Astrocyte (in vitro differentiated cells and primary cell): ENCODE data around the gene LRRC7. TPM values are rescaled to one million over a fixed set of nuclear protein-coding genes. Genes with fewer than 3 reads are reported as not detected.
"Not testable (repeated sequence)": the region's sequence is repeated elsewhere in the genome, so short reads cannot be mapped to it uniquely, and the experiment has no call there.

Experiments
- DNase-seq: peaks from one replicate; pipeline ENCODE4 v3.0.0-alpha.2; 2010; ENCODE audit warnings: low read depth
- FAIRE-seq: peaks from 2 replicates; lab custom pipeline; 2011; peaks lifted over from hg19 to GRCh38; lab: Jason Lieb, UNC
- H2AFZ ChIP-seq: 2 replicates; pipeline ENCODE4 v1.6.0; 2012; ENCODE audit warnings: low read depth, low read length, inconsistent platforms
- H3K27ac ChIP-seq: 2 replicates; pipeline ENCODE4 v1.5.1; 2011; ENCODE audit warnings: low read depth, low read length, inconsistent platforms
- H3K27me3 ChIP-seq: 2 replicates; pipeline ENCODE4 v1.6.0; 2011; ENCODE audit warnings: low read length, inconsistent platforms; ENCODE audit not compliant: insufficient read depth
- H3K36me3 ChIP-seq: 2 replicates; pipeline ENCODE4 v1.5.1; 2011; ENCODE audit warnings: low read length, inconsistent platforms; ENCODE audit not compliant: insufficient read depth
- H3K4me1 ChIP-seq: 2 replicates; pipeline ENCODE4 v1.5.1; 2011; ENCODE audit warnings: low read length, inconsistent platforms; ENCODE audit not compliant: insufficient read depth
- H3K4me2 ChIP-seq: 2 replicates; pipeline ENCODE4 v1.6.0; 2012; ENCODE audit warnings: low read length, inconsistent platforms
- H3K4me3 ChIP-seq: 2 replicates; pipeline ENCODE4 v1.5.1; 2011; ENCODE audit warnings: low read depth, mild to moderate bottlenecking, low read length, inconsistent platforms; ENCODE audit not compliant: insufficient read depth
- H3K79me2 ChIP-seq: 2 replicates; pipeline ENCODE4 v1.6.0; 2012; ENCODE audit warnings: mild to moderate bottlenecking, low read length, inconsistent platforms; ENCODE audit not compliant: insufficient read depth
- H3K9ac ChIP-seq: 2 replicates; pipeline ENCODE4 v1.6.0; 2012; ENCODE audit warnings: mild to moderate bottlenecking, low read length, inconsistent platforms
- H3K9me3 ChIP-seq: 2 replicates; pipeline ENCODE4 v1.5.1; 2012; ENCODE audit warnings: low read depth, mild to moderate bottlenecking, low read length, inconsistent platforms; ENCODE audit not compliant: insufficient read depth
- H4K20me1 ChIP-seq: 2 replicates; pipeline ENCODE4 v1.6.0; 2012; ENCODE audit warnings: low read length, inconsistent platforms; ENCODE audit not compliant: insufficient read depth
- H3K27ac Mint-ChIP-seq: one replicate; pipeline ENCODE4 v1.8.0; 2021; ENCODE audit warnings: mild to moderate bottlenecking, mixed read lengths; ENCODE audit not compliant: unreplicated experiment
- H3K27me3 Mint-ChIP-seq: one replicate; pipeline ENCODE4 v1.8.0; 2021; ENCODE audit warnings: low read depth, mixed read lengths; ENCODE audit not compliant: unreplicated experiment
- H3K36me3 Mint-ChIP-seq: one replicate; pipeline ENCODE4 v1.8.0; 2021; ENCODE audit warnings: low read depth, mixed read lengths; ENCODE audit not compliant: unreplicated experiment
- H3K4me1 Mint-ChIP-seq: one replicate; pipeline ENCODE4 v1.8.0; 2021; ENCODE audit warnings: low read depth, mixed read lengths; ENCODE audit not compliant: unreplicated experiment
- H3K4me3 Mint-ChIP-seq: one replicate; pipeline ENCODE4 v1.8.0; 2021; ENCODE audit warnings: mild to moderate bottlenecking, moderate library complexity, mixed read lengths; ENCODE audit not compliant: unreplicated experiment
- H3K9me3 Mint-ChIP-seq: one replicate; pipeline ENCODE4 v1.8.0; 2021; ENCODE audit warnings: mild to moderate bottlenecking, mixed read lengths; ENCODE audit not compliant: unreplicated experiment
- EZH2 ChIP-seq: IDR thresholded peaks from 2 replicates; pipeline ENCODE4 v1.6.1; 2012; ENCODE audit warnings: mild to moderate bottlenecking, low read length, inconsistent platforms; ENCODE audit not compliant: insufficient read depth
- total RNA-seq: library from RNA; stranded (reverse); gene quantifications from 2 replicates; pipeline ENCODE4 v1.2.1, GENCODE V29; 2021
- TF ChIP-seq, protein P1 (sequence below): IDR thresholded peaks from 2 replicates; pipeline ENCODE4 v1.5.1; 2011; ENCODE audit warnings: low read depth, mild to moderate bottlenecking, inconsistent platforms, low read length, moderate library complexity; ENCODE audit not compliant: insufficient read depth

The LRRC7 gene
- total RNA-seq, 1 donor from 2014 or later, result 0.27 TPM

DNA sequence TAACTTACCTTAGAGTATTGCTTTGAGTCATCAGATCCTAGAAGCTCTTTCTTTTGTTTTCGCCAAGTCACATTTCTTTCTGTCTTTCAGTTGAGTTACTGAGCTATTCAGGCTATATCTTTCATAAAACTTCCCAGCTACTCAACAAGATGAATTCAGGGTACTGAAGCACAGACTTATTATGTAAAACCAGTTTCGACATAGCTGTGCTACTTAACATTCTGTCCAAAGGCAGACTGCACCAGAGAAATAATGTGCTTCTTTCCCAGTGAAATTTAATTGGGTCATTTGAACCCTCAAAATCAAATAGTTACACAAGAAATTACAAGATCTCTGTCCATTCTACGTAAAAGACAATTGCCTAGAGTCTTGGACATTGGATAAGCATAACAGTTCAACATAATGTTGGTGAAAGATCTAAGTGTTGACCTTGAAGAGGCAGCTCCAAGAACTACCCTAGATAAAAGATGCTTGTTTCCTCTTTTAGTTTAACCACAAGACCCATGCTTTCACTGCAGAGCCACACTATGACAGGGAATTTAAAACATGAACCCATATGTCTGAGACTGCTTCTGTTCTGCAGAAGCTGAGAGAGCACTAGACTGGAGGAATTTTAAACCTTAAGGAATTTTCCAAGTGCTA lies 474.5 kb downstream of the LRRC7 start:
- no peaks in the 10 kb centered on the region for H3K79me2 ChIP-seq
- Mint-ChIP-seq H3K9me3 (peaks cover 4% of the 10 kb centered on the region), H3K36me3 (peaks cover 2% of the 10 kb centered on the region), H3K4me3 (no peak overlapping the region), H3K27me3 (no peaks in the 10 kb centered on the region), H3K27ac (peak overlapping the region; percentile 70), H3K4me1 (peaks cover 50% of the 10 kb centered on the region)
- no peak for TF ChIP-seq EZH2
- TF ChIP-seq, protein P1, sequence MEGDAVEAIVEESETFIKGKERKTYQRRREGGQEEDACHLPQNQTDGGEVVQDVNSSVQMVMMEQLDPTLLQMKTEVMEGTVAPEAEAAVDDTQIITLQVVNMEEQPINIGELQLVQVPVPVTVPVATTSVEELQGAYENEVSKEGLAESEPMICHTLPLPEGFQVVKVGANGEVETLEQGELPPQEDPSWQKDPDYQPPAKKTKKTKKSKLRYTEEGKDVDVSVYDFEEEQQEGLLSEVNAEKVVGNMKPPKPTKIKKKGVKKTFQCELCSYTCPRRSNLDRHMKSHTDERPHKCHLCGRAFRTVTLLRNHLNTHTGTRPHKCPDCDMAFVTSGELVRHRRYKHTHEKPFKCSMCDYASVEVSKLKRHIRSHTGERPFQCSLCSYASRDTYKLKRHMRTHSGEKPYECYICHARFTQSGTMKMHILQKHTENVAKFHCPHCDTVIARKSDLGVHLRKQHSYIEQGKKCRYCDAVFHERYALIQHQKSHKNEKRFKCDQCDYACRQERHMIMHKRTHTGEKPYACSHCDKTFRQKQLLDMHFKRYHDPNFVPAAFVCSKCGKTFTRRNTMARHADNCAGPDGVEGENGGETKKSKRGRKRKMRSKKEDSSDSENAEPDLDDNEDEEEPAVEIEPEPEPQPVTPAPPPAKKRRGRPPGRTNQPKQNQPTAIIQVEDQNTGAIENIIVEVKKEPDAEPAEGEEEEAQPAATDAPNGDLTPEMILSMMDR, result no peak
- no peaks in the 10 kb centered on the region for H3K36me3 ChIP-seq
- H2AFZ ChIP-seq, result no peak overlapping the region
- DNase-seq (peak; percentile 32), FAIRE-seq (no peak)
- H3K9ac ChIP-seq, result no peak overlapping the region
- no peaks in the 10 kb centered on the region for H4K20me1 ChIP-seq
- no peak overlapping the region for H3K4me3 ChIP-seq
- H3K4me1 ChIP-seq, result peaks cover 18% of the 10 kb centered on the region
- H3K27ac ChIP-seq, result no peak overlapping the region
- no peaks in the 10 kb centered on the region for H3K9me3 ChIP-seq
- no peaks in the 10 kb centered on the region for H3K27me3 ChIP-seq
- no peak overlapping the region for H3K4me2 ChIP-seq

DNA sequence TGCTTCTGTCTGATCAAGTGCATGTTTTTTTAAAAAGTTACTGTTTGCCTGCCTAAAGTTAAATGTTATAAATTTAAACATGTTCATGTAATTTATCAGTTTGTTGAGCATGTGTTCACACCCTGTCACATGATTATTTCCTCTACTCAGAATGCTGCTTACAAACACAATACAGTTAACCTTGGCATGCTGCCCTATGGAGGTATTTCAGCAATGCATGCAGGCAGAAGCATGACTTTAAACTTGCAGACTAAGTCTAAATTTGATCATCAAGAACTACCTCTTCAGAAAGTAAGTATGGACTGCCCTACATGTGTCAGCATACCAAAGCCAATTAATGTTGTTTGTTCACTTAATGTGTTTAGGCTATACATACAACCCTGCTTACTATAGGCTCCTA lies 476.1 kb downstream of the LRRC7 start:
- Mint-ChIP-seq H3K27me3 (no peaks in the 10 kb centered on the region), H3K36me3 (no peaks in the 10 kb centered on the region), H3K4me3 (no peak overlapping the region), H3K4me1 (peaks cover 45% of the 10 kb centered on the region), H3K27ac (no peak overlapping the region), H3K9me3 (no peaks in the 10 kb centered on the region)
- Histone ChIP-seq H3K27me3 (no peaks in the 10 kb centered on the region), H3K9ac (no peak overlapping the region), H3K79me2 (no peaks in the 10 kb centered on the region), H3K4me2 (peak overlapping the region; percentile 52), H3K4me3 (no peak overlapping the region), H4K20me1 (no peaks in the 10 kb centered on the region), H3K27ac (peak overlapping the region; percentile 10), H3K9me3 (no peaks in the 10 kb centered on the region), H3K36me3 (no peaks in the 10 kb centered on the region), H3K4me1 (peaks cover 18% of the 10 kb centered on the region), H2AFZ (no peak overlapping the region)
- DNase-seq (peak; percentile 82), FAIRE-seq (peak; percentile 77)
- no peak for TF ChIP-seq EZH2
- TF ChIP-seq, protein P1, result no peak

DNA sequence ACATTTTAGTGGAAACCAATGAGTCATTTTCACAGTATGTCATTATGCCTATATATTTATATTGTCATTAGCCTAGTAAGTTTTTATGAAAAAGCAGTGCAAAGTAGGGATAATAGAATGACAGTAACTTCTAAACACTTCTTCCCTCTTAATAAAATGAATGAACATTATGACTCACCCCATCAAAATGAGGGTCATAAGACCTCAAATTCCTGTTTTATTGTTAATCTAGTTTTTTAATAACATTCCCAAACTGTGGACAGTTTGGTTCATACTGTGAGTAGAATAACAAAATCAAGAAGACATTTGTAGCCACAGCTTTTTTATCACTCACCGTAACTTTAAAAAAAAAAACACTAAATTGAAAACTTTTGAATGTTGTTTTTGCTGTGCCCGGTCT lies 477.1 kb downstream of the LRRC7 start:
- Mint-ChIP-seq H3K4me1 (peaks cover 41% of the 10 kb centered on the region), H3K4me3 (no peak overlapping the region), H3K9me3 (no peaks in the 10 kb centered on the region), H3K27ac (peak overlapping the region; percentile 31), H3K36me3 (no peaks in the 10 kb centered on the region), H3K27me3 (no peaks in the 10 kb centered on the region)
- peak; percentile 26 for FAIRE-seq
- DNase-seq, result peak; percentile 82
- Histone ChIP-seq H3K9me3 (no peaks in the 10 kb centered on the region), H4K20me1 (no peaks in the 10 kb centered on the region), H2AFZ (no peak overlapping the region), H3K4me2 (peak overlapping the region; percentile 72), H3K4me3 (peak overlapping the region; percentile 26), H3K79me2 (no peaks in the 10 kb centered on the region), H3K27me3 (no peaks in the 10 kb centered on the region), H3K36me3 (no peaks in the 10 kb centered on the region), H3K9ac (peak overlapping the region; percentile 36), H3K4me1 (peaks cover 18% of the 10 kb centered on the region), H3K27ac (peak overlapping the region; percentile 46)
- TF ChIP-seq, protein P1, result no peak
- TF ChIP-seq EZH2, result no peak

DNA sequence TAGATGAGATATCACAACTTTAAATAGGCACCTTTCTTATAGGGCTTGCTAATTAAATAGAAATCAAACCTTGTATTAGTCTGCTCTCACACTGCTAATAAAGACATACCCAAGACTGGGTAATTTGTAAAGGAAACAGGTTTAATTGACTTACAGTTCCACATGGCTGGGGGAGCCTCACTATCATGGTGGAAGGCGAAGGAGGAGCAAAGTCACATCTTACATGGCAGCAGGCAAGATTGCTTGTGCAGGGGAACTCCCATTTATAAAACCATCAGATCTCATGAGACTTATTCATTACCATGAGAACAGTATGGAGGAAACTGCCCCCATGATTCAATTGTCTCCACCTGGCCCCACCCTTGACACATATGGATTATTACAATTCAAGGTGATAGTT lies 477.9 kb downstream of the LRRC7 start:
- peak overlapping the region; percentile 72 for H3K4me2 ChIP-seq
- not testable (repeated sequence) for H3K4me3 Mint-ChIP-seq

More for the DNA sequence above, 477.9 kb downstream of the LRRC7 start:
- peak; percentile 17 for FAIRE-seq
- DNase-seq, H3K27me3 Mint-ChIP-seq, H3K36me3 ChIP-seq, H3K9ac ChIP-seq, H3K27ac ChIP-seq, H3K79me2 ChIP-seq, H4K20me1 ChIP-seq, H3K27ac Mint-ChIP-seq, H3K9me3 Mint-ChIP-seq, H3K9me3 ChIP-seq, H3K36me3 Mint-ChIP-seq, H2AFZ ChIP-seq, H3K4me3 ChIP-seq, H3K27me3 ChIP-seq: not testable (repeated sequence)
- peaks cover 41% of the 10 kb centered on the region for H3K4me1 Mint-ChIP-seq
- peaks cover 18% of the 10 kb centered on the region for H3K4me1 ChIP-seq
